ENCODE measurements around the gene EIF2S1. TPM values are rescaled to one million over a fixed set of nuclear protein-coding genes. Genes with fewer than 3 reads are reported as not detected.
"Not testable (repeated sequence)": the region's sequence is repeated elsewhere in the genome, so short reads cannot be mapped to it uniquely, and the experiment has no call there.

Gene EIF2S1
- total and polyA plus RNA-seq, 4 experiments from 2014 or later = 62.0 to 185 (median 101) TPM

- Histone ChIP-seq H3K36me3 (ENCODE audit: insufficient read depth, low read length) (peaks cover 33% of the 10 kb centered on the region), H3K9me3 (ENCODE audit: control insufficient read depth in 1 of 2, low read length in 2 of 2) (no peaks in the 10 kb centered on the region), H3K27ac (ENCODE audit: low read depth, low read length) (no peak overlapping the region), H3K27me3 (ENCODE audit: insufficient read depth, low read length) (no peaks in the 10 kb centered on the region), H3K4me1 (ENCODE audit: insufficient read depth, low read length) (no peaks in the 10 kb centered on the region), H3K4me3 (ENCODE audit: low read length in 2 of 2) (no peak overlapping the region)
- Mint-ChIP-seq H3K27ac (no peak overlapping the region), H3K9me3 (no peaks in the 10 kb centered on the region), H3K36me3 (peaks cover 52 to 68% of the 10 kb centered on the region in 2 donors), H3K27me3 (no peaks in the 10 kb centered on the region), H3K4me1 (no peaks in the 10 kb centered on the region), H3K4me3 (no peak overlapping the region)
- ChIA-PET POLR2A (ENCODE audit: partially characterized antibody) (no interaction called here), CTCF (ENCODE audit: partially characterized antibody) (no interaction called here)
- intact Hi-C loops (cut with micrococcal nuclease) = no loop called here
- no peak for DNase-seq
Observed at GRCh38 chr14:67332468-67332867, 27.7 kb upstream of the EIF2S1 start.

GRCh38 chr14:67335781-67336180, 24.3 kb upstream of the EIF2S1 start:
- Mint-ChIP-seq H3K27me3 (no peaks in the 10 kb centered on the region), H3K36me3 (peaks cover 52 to 76% of the 10 kb centered on the region in 2 donors), H3K9me3 (no peaks in the 10 kb centered on the region), H3K4me3 (no peak overlapping the region), H3K4me1 (no peaks in the 10 kb centered on the region), H3K27ac (no peak overlapping the region)
- peak in 2 of 5 donors; percentile 4 to 6 for DNase-seq
- intact Hi-C loops (cut with micrococcal nuclease) = no loop called here
- POLR2A ChIA-PET (ENCODE audit: partially characterized antibody) = no interaction called here
- Histone ChIP-seq H3K27me3 (ENCODE audit: insufficient read depth, low read length) (no peaks in the 10 kb centered on the region), H3K4me1 (ENCODE audit: insufficient read depth, low read length) (no peaks in the 10 kb centered on the region), H3K9me3 (ENCODE audit: control insufficient read depth in 1 of 2, low read length in 2 of 2) (no peaks in the 10 kb centered on the region), H3K27ac (ENCODE audit: low read depth, low read length) (no peak overlapping the region), H3K36me3 (ENCODE audit: insufficient read depth, low read length) (peaks cover 48% of the 10 kb centered on the region), H3K4me3 (ENCODE audit: low read length in 2 of 2) (no peak overlapping the region)
- CTCF ChIA-PET (ENCODE audit: partially characterized antibody) = no interaction called here

- H3K36me3 ChIP-seq (ENCODE audit: insufficient read depth, low read length) = peaks cover 23% of the 10 kb centered on the region
- H3K9me3 ChIP-seq (ENCODE audit: control insufficient read depth in 1 of 2, low read length in 2 of 2); H3K4me1 Mint-ChIP-seq; H3K9me3 Mint-ChIP-seq; H3K27ac ChIP-seq (ENCODE audit: low read depth, low read length); CTCF ChIA-PET (ENCODE audit: partially characterized antibody); POLR2A ChIA-PET (ENCODE audit: partially characterized antibody); H3K27ac Mint-ChIP-seq; H3K4me3 ChIP-seq (ENCODE audit: low read length in 2 of 2); H3K4me3 Mint-ChIP-seq; DNase-seq; H3K27me3 ChIP-seq (ENCODE audit: insufficient read depth, low read length); intact Hi-C loops (cut with micrococcal nuclease); H3K4me1 ChIP-seq (ENCODE audit: insufficient read depth, low read length); H3K27me3 Mint-ChIP-seq: not testable (repeated sequence)
- peaks cover 38 to 62% of the 10 kb centered on the region in 2 donors for H3K36me3 Mint-ChIP-seq
Observed at GRCh38 chr14:67341231-67341630, 18.9 kb upstream of the EIF2S1 start.

DNA sequence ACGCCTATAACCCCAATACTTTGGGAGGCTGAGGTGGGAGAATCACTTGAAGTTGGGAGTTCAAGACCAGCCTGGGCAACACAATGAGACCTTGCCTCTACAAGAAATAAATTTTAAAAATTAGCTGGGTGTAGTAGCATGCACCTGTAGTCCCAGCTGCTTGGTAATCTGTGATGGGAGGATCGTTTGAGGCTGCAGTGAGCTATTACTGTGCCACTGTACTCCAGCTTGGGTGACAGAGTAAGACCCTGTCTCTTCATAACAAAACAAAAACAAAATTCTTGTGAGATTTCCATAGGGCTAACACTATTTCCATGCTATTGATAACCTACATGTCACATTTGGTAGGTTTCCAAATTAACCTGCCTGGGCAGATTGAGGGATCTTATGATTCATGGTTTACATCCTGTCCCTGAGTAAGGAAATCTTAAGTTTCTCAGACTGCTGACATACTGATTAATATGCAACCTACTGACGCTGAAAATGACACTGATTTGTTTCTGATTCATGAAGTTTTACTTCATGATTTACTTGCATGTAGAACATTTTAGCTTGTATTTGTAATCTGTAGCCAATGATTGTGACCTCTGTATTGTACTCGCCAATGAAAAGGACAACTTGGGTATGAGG, 16.4 kb upstream of the EIF2S1 start:
- H3K4me3 ChIP-seq (ENCODE audit: low read length in 2 of 2) = no peak overlapping the region
- Mint-ChIP-seq H3K36me3 (peaks cover 38 to 54% of the 10 kb centered on the region in 2 donors), H3K27ac (no peak overlapping the region), H3K27me3 (no peaks in the 10 kb centered on the region), H3K9me3 (no peaks in the 10 kb centered on the region), H3K4me3 (no peak overlapping the region), H3K4me1 (no peaks in the 10 kb centered on the region)
- H3K27me3 ChIP-seq (ENCODE audit: insufficient read depth, low read length) = no peaks in the 10 kb centered on the region
- ChIA-PET CTCF (ENCODE audit: partially characterized antibody) (interaction anchor here (0.6 kb wide), 1 partner anchor 19 kb away, joined by 3 read pairs; no protein-coding TSS in a partner anchor), POLR2A (ENCODE audit: partially characterized antibody) (no interaction called here)
- intact Hi-C loops (cut with micrococcal nuclease) = no loop called here
- H3K9me3 ChIP-seq (ENCODE audit: control insufficient read depth in 1 of 2, low read length in 2 of 2) = no peaks in the 10 kb centered on the region
- H3K27ac ChIP-seq (ENCODE audit: low read depth, low read length) = no peak overlapping the region
- peaks cover 17% of the 10 kb centered on the region for H3K36me3 ChIP-seq (ENCODE audit: insufficient read depth, low read length)
- no peaks in the 10 kb centered on the region for H3K4me1 ChIP-seq (ENCODE audit: insufficient read depth, low read length)
- DNase-seq = no peak

DNA sequence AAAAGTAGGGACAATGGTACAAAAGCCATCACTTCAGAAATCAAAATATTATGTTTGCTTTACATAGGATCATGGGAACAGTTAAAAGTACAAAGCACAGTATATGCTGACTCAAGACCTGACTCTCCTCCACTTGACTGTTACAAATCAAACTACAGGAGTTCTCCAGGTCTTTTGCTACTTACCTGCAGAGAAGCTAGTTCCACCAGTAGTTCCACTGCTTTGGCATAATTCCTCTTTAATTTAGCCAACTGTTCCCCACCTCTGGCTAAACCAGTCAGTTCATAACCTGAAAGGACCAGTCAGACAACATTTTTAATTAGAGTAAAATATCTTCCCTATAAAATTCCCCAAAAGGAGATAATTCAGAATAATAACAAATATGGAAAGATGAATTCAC, 14.5 kb upstream of the EIF2S1 start:
- intact Hi-C loops (cut with micrococcal nuclease) = no loop called here
- Histone ChIP-seq H3K27ac (ENCODE audit: low read depth, low read length) (no peak overlapping the region), H3K4me1 (ENCODE audit: insufficient read depth, low read length) (no peaks in the 10 kb centered on the region), H3K27me3 (ENCODE audit: insufficient read depth, low read length) (no peaks in the 10 kb centered on the region), H3K36me3 (ENCODE audit: insufficient read depth, low read length) (peaks cover 27% of the 10 kb centered on the region), H3K9me3 (ENCODE audit: control insufficient read depth in 1 of 2, low read length in 2 of 2) (no peaks in the 10 kb centered on the region), H3K4me3 (ENCODE audit: low read length in 2 of 2) (no peak overlapping the region)
- H3K36me3 Mint-ChIP-seq = peaks cover 35 to 58% of the 10 kb centered on the region in 2 donors
- no peaks in the 10 kb centered on the region for H3K9me3 Mint-ChIP-seq
- no peak overlapping the region for H3K4me3 Mint-ChIP-seq
- no peak for DNase-seq
- ChIA-PET CTCF (ENCODE audit: partially characterized antibody) (interaction anchor here (1.0 kb wide), 1 partner anchor 14 kb away, joined by 3 read pairs; the partner anchor contains the start of gene ATP6V1D), POLR2A (ENCODE audit: partially characterized antibody) (no interaction called here)
- no peaks in the 10 kb centered on the region for H3K27me3 Mint-ChIP-seq
- no peaks in the 10 kb centered on the region for H3K4me1 Mint-ChIP-seq
- H3K27ac Mint-ChIP-seq = no peak overlapping the region

DNA sequence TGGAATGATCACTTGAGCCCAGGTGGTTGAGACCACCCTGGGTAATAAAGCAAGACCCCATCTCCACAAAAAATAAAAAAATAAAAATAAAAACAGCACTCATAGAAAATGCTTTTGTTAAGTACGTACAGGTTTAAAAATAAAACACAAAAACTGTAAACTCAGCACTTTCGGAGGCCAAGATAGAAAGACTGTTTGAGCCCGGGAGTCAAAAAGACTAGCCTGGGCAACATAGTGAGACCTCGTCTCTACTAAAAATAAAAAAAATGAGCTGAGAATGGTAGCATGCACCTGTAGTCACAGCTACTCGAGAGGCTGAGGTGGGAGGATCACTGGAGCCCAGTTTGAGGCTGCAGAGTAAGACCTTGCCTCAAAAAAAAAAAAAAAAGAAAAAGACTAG, 8.1 kb upstream of the EIF2S1 start:
- Histone ChIP-seq H3K27ac (ENCODE audit: low read depth, low read length) (no peak overlapping the region), H3K4me1 (ENCODE audit: insufficient read depth, low read length) (peaks cover 7% of the 10 kb centered on the region), H3K27me3 (ENCODE audit: insufficient read depth, low read length) (no peaks in the 10 kb centered on the region), H3K36me3 (ENCODE audit: insufficient read depth, low read length) (peaks cover 24% of the 10 kb centered on the region), H3K9me3 (ENCODE audit: control insufficient read depth in 1 of 2, low read length in 2 of 2) (no peaks in the 10 kb centered on the region), H3K4me3 (ENCODE audit: low read length in 2 of 2) (no peak overlapping the region)
- POLR2A ChIA-PET (ENCODE audit: partially characterized antibody) = no interaction called here
- DNase-seq = no peak
- Mint-ChIP-seq H3K9me3 (no peaks in the 10 kb centered on the region), H3K36me3 (peaks cover 23 to 42% of the 10 kb centered on the region in 2 donors), H3K27ac (no peak overlapping the region), H3K4me1 (peaks cover 5 to 23% (median 19%) of the 10 kb centered on the region in 4 donors), H3K27me3 (no peaks in the 10 kb centered on the region), H3K4me3 (no peak overlapping the region)
- intact Hi-C loops (cut with micrococcal nuclease) = no loop called here
- CTCF ChIA-PET (ENCODE audit: partially characterized antibody) = interaction anchor here (1.0 to 1.4 kb wide), 2 partner anchors 8 to 11 kb away, joined by 3 read pairs; partner anchors contain the start of genes ATP6V1D and EIF2S1

DNA sequence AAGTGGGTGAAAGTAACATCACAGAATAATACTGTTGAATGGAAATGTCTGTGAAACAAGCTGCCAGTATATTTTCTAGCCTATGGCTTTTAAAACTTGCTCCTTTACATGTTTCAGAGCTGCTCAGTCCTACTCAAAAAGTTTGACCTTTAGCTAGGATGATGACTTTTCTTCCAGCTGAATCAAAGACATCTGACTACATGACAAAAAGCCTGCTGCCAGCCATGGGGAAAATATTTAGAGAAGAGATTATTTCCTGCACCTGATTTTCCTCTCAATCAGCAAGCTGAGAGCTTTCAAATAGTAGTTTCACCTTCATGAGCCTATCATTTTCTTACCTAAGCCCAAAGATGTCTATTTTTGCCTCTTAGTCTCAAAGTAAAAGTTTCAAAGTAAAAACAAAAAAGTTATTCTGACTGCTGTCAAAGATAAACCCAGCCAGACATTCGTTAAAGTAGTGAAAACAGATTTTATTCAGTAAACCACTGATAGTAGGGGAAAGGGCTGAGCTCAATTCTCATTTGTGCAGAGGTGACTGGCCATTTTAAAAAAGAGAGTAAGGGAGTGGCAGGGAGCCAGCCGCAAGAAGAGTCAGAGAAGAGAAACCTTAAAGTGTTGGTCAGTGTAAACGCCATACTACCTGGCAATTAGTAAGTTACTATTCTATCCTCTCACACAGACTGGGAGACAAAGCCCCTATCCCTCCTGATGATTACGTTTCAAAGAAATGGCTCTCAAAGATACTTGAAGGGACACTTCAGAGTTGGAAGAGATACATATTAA, 2.8 kb upstream of the EIF2S1 start:
- Histone ChIP-seq H3K36me3 (ENCODE audit: insufficient read depth, low read length) (no peaks in the 10 kb centered on the region), H3K9me3 (ENCODE audit: control insufficient read depth in 1 of 2, low read length in 2 of 2) (no peaks in the 10 kb centered on the region), H3K27me3 (ENCODE audit: insufficient read depth, low read length) (no peaks in the 10 kb centered on the region), H3K27ac (ENCODE audit: low read depth, low read length) (no peak overlapping the region), H3K4me1 (ENCODE audit: insufficient read depth, low read length) (peaks cover 46% of the 10 kb centered on the region), H3K4me3 (ENCODE audit: low read length in 2 of 2) (no peak overlapping the region)
- H3K9me3 Mint-ChIP-seq = no peaks in the 10 kb centered on the region
- peaks cover 7 to 28% of the 10 kb centered on the region in 2 donors for H3K36me3 Mint-ChIP-seq
- peak overlapping the region in 7 of 8 donors; percentile 36 to 100 (median 64) for H3K4me3 Mint-ChIP-seq
- H3K27ac Mint-ChIP-seq = peak overlapping the region; percentile 1 to 92 (median 45)
- CTCF ChIA-PET (ENCODE audit: partially characterized antibody) = no interaction called here
- intact Hi-C loops (cut with micrococcal nuclease) = no loop called here
- POLR2A ChIA-PET (ENCODE audit: partially characterized antibody) = no interaction called here
- DNase-seq = no peak
- H3K4me1 Mint-ChIP-seq = peaks cover 32 to 72% (median 58%) of the 10 kb centered on the region in 4 donors
- H3K27me3 Mint-ChIP-seq = no peaks in the 10 kb centered on the region
